ENCODE results near the gene CASP2. TPM values are rescaled to one million over a fixed set of nuclear protein-coding genes. Genes with fewer than 3 reads are reported as not detected.

Gene CASP2
- total and polyA plus RNA-seq, 2 of the 13 experiments (the other 11 are each of a cell fraction or from before 2014, with no cell fraction given), result 10.2 to 13.7 TPM

DNA sequence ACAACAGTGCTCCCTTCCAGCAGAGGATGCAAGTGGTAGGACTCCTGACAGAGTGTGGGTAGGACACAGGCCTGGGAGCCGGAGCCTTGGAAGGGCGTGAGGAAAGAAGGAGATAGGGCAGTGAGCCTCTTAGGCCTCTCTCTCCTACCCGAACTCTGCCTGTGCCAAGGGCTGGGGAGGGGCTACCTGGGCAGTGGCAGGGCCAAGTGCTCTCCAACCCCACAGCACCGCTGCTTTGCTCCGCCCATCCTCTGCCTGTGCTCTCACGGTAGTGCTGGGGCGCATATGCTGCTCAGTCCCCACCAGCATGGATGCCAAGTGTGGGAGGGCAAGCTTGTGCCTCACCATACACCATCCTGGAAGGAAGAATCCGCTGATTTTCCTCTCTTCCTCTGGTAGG lies 66.8 kb downstream of the CASP2 start:
- H3K9me3 ChIP-seq (ENCODE audit: low read length), result no peaks in the 10 kb centered on the region
- no peaks in the 10 kb centered on the region for H3K36me3 ChIP-seq (replicated peaks in 1 of 2; ENCODE audit: control insufficient read depth in 1 of 2, insufficient read depth in 2 of 2, low read length in 2 of 2)
- TF ChIP-seq, protein P1, sequence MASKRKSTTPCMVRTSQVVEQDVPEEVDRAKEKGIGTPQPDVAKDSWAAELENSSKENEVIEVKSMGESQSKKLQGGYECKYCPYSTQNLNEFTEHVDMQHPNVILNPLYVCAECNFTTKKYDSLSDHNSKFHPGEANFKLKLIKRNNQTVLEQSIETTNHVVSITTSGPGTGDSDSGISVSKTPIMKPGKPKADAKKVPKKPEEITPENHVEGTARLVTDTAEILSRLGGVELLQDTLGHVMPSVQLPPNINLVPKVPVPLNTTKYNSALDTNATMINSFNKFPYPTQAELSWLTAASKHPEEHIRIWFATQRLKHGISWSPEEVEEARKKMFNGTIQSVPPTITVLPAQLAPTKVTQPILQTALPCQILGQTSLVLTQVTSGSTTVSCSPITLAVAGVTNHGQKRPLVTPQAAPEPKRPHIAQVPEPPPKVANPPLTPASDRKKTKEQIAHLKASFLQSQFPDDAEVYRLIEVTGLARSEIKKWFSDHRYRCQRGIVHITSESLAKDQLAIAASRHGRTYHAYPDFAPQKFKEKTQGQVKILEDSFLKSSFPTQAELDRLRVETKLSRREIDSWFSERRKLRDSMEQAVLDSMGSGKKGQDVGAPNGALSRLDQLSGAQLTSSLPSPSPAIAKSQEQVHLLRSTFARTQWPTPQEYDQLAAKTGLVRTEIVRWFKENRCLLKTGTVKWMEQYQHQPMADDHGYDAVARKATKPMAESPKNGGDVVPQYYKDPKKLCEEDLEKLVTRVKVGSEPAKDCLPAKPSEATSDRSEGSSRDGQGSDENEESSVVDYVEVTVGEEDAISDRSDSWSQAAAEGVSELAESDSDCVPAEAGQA (IDR thresholded peaks at IDR 0.05; ENCODE audit: low read depth), result no peak
- TF ChIP-seq, protein P1 (CRISPR knock-in tag; IDR thresholded peaks at IDR 0.05; ENCODE audit: borderline replicate concordance), result no peak
- no peak for TF ChIP-seq TOE1 (CRISPR knock-in tag; IDR thresholded peaks at IDR 0.05)
- TF ChIP-seq ZIK1 (CRISPR knock-in tag; IDR thresholded peaks at IDR 0.05; ENCODE audit: borderline replicate concordance, low read depth), result no peak
- H3K27me3 ChIP-seq (ENCODE audit: control insufficient read depth in 1 of 2, insufficient read depth in 2 of 2, low read length in 2 of 2), result peaks cover 3 to 39% of the 10 kb centered on the region in 2 experiments; a peak in 4 of 5 replicates
- H3K4me2 ChIP-seq (ENCODE audit: low read depth, low read length), result no peak overlapping the region
- no peak overlapping the region for H3K4me3 ChIP-seq (replicated peaks in 1 of 3; ENCODE audit: insufficient read depth in 1 of 3, low read depth in 2 of 3, low read length in 3 of 3)
- H3K4me1 ChIP-seq (ENCODE audit: insufficient read depth, low read length), result no peaks in the 10 kb centered on the region
- POLR2A ChIA-PET, result no interaction called here
- CTCF ChIA-PET (ENCODE audit: low intra/inter-chr PET ratio, low total read pairs), result no interaction called here
- H3K79me2 ChIP-seq (ENCODE audit: insufficient read depth, low read length), result no peaks in the 10 kb centered on the region
- no peak overlapping the region for H3K9ac ChIP-seq (ENCODE audit: insufficient read depth, low read depth, low read length)
- FAIRE-seq, result no peak
- intact Hi-C loops (cut with micrococcal nuclease; ENCODE audit: unreplicated experiment) (no loop called here), in situ Hi-C loops (cut with HindIII; ENCODE audit: extremely low pct_ligation_motif_present, low pct_unique_long_range_greater_than_20kb) (no loop called here)
- ATAC-seq, result no peak
- no TSS peak for BruUV-seq (replicated peaks)
- H3K27ac ChIP-seq (ENCODE audit: extremely low read length, insufficient read depth, low read length), result no peak overlapping the region
- H4K20me1 ChIP-seq (ENCODE audit: insufficient read depth, low read length), result no peaks in the 10 kb centered on the region
- WGBS (ENCODE audit: low lambda C conversion rate), result 49% methylated on average over 5 of the region's 8 CpGs
- no peak for DNase-seq (ENCODE audit: low spot score)
- no peak overlapping the region for H2AFZ ChIP-seq (ENCODE audit: low read length)
